HL-60 (cell line): ENCODE data around the gene DPH6.
A peak's percentile ranks its signal among the peaks of the same experiment; 100 is the strongest.
"Not testable (repeated sequence)": the region's sequence is repeated elsewhere in the genome, so short reads cannot be mapped to it uniquely, and the experiment has no call there.

Experiments used
- DNase-seq, 2 experiments: peaks; one replicate each; pipeline ENCODE4 v3.0.0-alpha.2; 2010 to 2020; ENCODE audit warnings: low read depth in 1 of 2, low spot score in 1 of 2
- H3K27ac ChIP-seq: fragments of 250-450 bp; sonication (Bioruptor Pico); replicated peaks from 2 replicates; pipeline ENCODE4 v1.5.1; 2020; ENCODE audit warnings: mild to moderate bottlenecking, moderate library complexity
- H3K27me3 ChIP-seq: fragments of 250-450 bp; sonication (Bioruptor Pico); 2 replicates; pipeline ENCODE4 v1.5.1; 2021; ENCODE audit warnings: mild to moderate bottlenecking, moderate library complexity; ENCODE audit not compliant: insufficient read depth, poor library complexity, severe bottlenecking
- H3K4me3 ChIP-seq: replicated peaks from 2 replicates; pipeline ENCODE4 v1.5.1; 2011; ENCODE audit warnings: mild to moderate bottlenecking, control low read depth, low read length; ENCODE audit not compliant: insufficient read depth
- GABPA ChIP-seq: IDR thresholded peaks from 2 replicates; pipeline ENCODE4 v1.6.1; 2012; ENCODE audit warnings: low read depth
- POLR2AphosphoS5 ChIP-seq: IDR thresholded peaks from 2 replicates; pipeline ENCODE4 v1.6.1; 2012; ENCODE audit warnings: low read depth
- SPI1 ChIP-seq: IDR thresholded peaks from 2 replicates; pipeline ENCODE4 v1.6.1; 2012; ENCODE audit warnings: low read depth, mild to moderate bottlenecking, borderline replicate concordance
- TF ChIP-seq, protein P1 (sequence below): IDR thresholded peaks from 2 replicates; pipeline ENCODE4 v1.6.1; 2012; ENCODE audit warnings: low read depth; ENCODE audit not compliant: insufficient replicate concordance
- TF ChIP-seq, protein P2 (sequence below): IDR thresholded peaks from one replicate; pipeline ENCODE4 v1.5.1; 2011; ENCODE audit warnings: low read length, control low read depth, inconsistent platforms; ENCODE audit not compliant: insufficient read depth

The DPH6 gene

DNA sequence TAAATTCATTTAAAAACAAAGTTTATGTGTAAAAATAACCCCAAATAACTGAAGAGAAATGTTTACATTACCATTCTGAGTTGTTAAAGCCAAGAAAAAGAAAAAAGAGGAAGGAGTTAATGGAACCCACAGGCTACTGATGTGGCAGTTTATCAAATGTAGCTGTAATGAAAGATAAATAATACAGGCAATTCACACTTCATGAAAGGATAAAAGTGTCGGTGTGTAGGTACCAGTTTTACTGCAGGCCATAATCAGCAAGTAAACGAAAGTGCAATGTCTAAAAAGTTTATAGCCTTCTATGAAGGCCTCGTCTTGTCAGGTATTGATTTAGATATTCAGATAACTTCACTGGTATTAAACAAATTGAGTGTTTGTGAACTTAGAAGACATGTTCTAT is 164.6 kb downstream of the DPH6 start:
- H3K27ac ChIP-seq: no peak overlapping the region
- TF ChIP-seq POLR2AphosphoS5 (no peak), GABPA (no peak), SPI1 (no peak)
- TF ChIP-seq, protein P1, sequence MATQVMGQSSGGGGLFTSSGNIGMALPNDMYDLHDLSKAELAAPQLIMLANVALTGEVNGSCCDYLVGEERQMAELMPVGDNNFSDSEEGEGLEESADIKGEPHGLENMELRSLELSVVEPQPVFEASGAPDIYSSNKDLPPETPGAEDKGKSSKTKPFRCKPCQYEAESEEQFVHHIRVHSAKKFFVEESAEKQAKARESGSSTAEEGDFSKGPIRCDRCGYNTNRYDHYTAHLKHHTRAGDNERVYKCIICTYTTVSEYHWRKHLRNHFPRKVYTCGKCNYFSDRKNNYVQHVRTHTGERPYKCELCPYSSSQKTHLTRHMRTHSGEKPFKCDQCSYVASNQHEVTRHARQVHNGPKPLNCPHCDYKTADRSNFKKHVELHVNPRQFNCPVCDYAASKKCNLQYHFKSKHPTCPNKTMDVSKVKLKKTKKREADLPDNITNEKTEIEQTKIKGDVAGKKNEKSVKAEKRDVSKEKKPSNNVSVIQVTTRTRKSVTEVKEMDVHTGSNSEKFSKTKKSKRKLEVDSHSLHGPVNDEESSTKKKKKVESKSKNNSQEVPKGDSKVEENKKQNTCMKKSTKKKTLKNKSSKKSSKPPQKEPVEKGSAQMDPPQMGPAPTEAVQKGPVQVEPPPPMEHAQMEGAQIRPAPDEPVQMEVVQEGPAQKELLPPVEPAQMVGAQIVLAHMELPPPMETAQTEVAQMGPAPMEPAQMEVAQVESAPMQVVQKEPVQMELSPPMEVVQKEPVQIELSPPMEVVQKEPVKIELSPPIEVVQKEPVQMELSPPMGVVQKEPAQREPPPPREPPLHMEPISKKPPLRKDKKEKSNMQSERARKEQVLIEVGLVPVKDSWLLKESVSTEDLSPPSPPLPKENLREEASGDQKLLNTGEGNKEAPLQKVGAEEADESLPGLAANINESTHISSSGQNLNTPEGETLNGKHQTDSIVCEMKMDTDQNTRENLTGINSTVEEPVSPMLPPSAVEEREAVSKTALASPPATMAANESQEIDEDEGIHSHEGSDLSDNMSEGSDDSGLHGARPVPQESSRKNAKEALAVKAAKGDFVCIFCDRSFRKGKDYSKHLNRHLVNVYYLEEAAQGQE: no peak
- TF ChIP-seq, protein P2, sequence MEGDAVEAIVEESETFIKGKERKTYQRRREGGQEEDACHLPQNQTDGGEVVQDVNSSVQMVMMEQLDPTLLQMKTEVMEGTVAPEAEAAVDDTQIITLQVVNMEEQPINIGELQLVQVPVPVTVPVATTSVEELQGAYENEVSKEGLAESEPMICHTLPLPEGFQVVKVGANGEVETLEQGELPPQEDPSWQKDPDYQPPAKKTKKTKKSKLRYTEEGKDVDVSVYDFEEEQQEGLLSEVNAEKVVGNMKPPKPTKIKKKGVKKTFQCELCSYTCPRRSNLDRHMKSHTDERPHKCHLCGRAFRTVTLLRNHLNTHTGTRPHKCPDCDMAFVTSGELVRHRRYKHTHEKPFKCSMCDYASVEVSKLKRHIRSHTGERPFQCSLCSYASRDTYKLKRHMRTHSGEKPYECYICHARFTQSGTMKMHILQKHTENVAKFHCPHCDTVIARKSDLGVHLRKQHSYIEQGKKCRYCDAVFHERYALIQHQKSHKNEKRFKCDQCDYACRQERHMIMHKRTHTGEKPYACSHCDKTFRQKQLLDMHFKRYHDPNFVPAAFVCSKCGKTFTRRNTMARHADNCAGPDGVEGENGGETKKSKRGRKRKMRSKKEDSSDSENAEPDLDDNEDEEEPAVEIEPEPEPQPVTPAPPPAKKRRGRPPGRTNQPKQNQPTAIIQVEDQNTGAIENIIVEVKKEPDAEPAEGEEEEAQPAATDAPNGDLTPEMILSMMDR: no peak
- no peak for DNase-seq
- no peaks in the 10 kb centered on the region for H3K27me3 ChIP-seq
- H3K4me3 ChIP-seq: no peak overlapping the region

DNA sequence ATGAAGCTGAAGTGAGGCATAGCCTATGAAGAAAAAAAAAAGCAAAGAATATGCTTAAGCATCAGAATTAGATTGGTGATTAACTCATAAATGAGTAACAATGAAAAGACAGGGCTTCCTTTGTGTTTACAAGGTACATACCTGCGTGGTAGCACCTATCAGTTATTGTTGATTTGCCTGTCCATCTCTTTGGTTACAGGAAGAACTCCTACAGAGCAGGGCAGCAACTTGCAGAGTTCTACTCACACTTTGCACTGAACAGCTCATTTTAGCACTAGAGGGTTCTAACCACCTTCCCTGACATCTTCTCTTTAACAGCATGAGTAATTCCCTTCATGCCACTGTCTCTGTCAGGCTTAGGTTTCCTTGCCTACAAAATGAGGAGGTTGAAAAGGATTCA is 166.0 kb downstream of the DPH6 start:
- Histone ChIP-seq H3K27ac (no peak overlapping the region), H3K4me3 (no peak overlapping the region), H3K27me3 (no peaks in the 10 kb centered on the region)
- DNase-seq: no peak
- TF ChIP-seq SPI1 (no peak), POLR2AphosphoS5 (no peak), GABPA (no peak)
- TF ChIP-seq, protein P2: no peak
- TF ChIP-seq, protein P1: no peak

DNA sequence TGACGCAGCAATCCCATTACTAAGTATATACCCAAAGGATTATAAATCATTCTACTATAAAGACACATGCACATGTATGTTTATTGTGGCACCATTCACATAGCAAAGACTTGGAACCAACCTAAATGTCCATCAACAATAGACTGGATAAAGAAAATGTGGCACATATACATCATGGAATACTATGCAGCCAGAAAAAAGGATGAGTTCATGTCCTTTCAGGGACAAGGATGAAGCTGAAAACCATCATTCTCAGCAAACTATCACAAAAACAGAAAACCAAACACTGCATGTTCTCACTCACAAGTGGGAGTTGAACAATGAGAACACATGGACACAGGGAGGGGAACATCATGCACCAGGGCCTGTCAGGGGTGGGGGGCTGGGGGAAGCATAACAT is 167.5 kb downstream of the DPH6 start:
- not testable (repeated sequence) for H3K4me3 ChIP-seq, H3K27me3 ChIP-seq, DNase-seq, H3K27ac ChIP-seq

DNA sequence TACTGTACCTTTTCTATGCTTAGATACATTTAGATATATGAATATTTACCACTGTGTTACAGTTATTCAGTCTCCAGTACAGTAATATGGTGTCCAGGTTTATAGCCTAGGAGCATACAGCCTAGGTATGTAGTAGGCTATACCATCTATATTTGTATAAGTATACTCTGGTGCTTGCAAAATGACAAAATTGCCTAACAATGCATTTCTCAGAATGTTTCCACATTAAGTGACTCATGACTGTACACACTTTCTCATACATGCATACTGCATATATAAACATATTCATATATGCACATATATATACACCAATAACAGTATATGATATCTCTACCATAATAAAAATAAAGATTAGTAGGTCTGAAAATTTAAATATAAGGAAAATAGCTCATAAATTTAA is 169.3 kb downstream of the DPH6 start:
- H3K27ac ChIP-seq: no peak overlapping the region
- no peak overlapping the region for H3K4me3 ChIP-seq
- no peaks in the 10 kb centered on the region for H3K27me3 ChIP-seq
- TF ChIP-seq SPI1 (no peak), GABPA (no peak)
- TF ChIP-seq, protein P1: no peak
- TF ChIP-seq, protein P2: no peak
- peak in 1 of 2 experiments; percentile 14 for DNase-seq
